Stimulated activated CD4-positive, alpha-beta T cell treated with anti-CD3 and anti-CD28 coated beads, Interleukin-4, amount 100 ng/mL, for 48 hours (primary cell): ENCODE data around the gene NFATC2.

ENCODE experiments used
- DNase-seq, 2 donors: peaks; one replicate each; pipeline ENCODE4 v3.0.0-alpha.2; 2020; ENCODE audit warnings: low read depth in 2 of 2

Gene NFATC2

GRCh38 chr20:51514836-51515235 is 27.7 kb downstream of the NFATC2 start:
- no peak for DNase-seq

GRCh38 chr20:51514249-51514648 is 28.3 kb downstream of the NFATC2 start:
- no peak for DNase-seq

- DNase-seq: no peak
These were observed 29.0 kb downstream of the NFATC2 start for GRCh38 chr20:51513545-51513944.

GRCh38 chr20:51512645-51513044 is 29.9 kb downstream of the NFATC2 start:
- DNase-seq: no peak

- no peak for DNase-seq
These were observed 30.5 kb downstream of the NFATC2 start for GRCh38 chr20:51511861-51512619.

- no peak for DNase-seq
These were observed 31.4 kb downstream of the NFATC2 start for GRCh38 chr20:51510936-51511605.

GRCh38 chr20:51510169-51510568 is 32.4 kb downstream of the NFATC2 start:
- DNase-seq: no peak

- no peak for DNase-seq
These were observed 33.3 kb downstream of the NFATC2 start for GRCh38 chr20:51509208-51509607.

GRCh38 chr20:51508780-51509179 is 33.7 kb downstream of the NFATC2 start:
- DNase-seq: no peak

GRCh38 chr20:51508158-51508557 is 34.4 kb downstream of the NFATC2 start:
- no peak for DNase-seq

GRCh38 chr20:51507216-51508036 is 35.1 kb downstream of the NFATC2 start:
- DNase-seq: no peak

GRCh38 chr20:51506527-51507215 is 35.8 kb downstream of the NFATC2 start:
- no peak for DNase-seq

- no peak for DNase-seq
These were observed 37.0 kb downstream of the NFATC2 start for GRCh38 chr20:51505566-51505965.

- DNase-seq: no peak
These were observed 39.1 kb downstream of the NFATC2 start for GRCh38 chr20:51503376-51503775.

- DNase-seq: no peak
These were observed 41.6 kb downstream of the NFATC2 start for GRCh38 chr20:51500936-51501335.

GRCh38 chr20:51500311-51500710 is 42.2 kb downstream of the NFATC2 start:
- DNase-seq: peak in 1 of 2 donors; percentile 29

GRCh38 chr20:51498765-51499540 is 43.6 kb downstream of the NFATC2 start:
- no peak for DNase-seq

GRCh38 chr20:51497542-51498467 is 44.7 kb downstream of the NFATC2 start:
- peak; percentile 37 to 47 for DNase-seq

GRCh38 chr20:51496964-51497363 is 45.6 kb downstream of the NFATC2 start:
- no peak for DNase-seq
